Astrocyte (in vitro differentiated cells and primary cell): ENCODE data around the gene ZBTB9. TPM values are rescaled to one million over a fixed set of nuclear protein-coding genes. Genes with fewer than 3 reads are reported as not detected.

Experiments
- DNase-seq: peaks from one replicate; pipeline ENCODE4 v3.0.0-alpha.2; 2010; ENCODE audit warnings: low read depth
- FAIRE-seq: peaks from 2 replicates; lab custom pipeline; 2011; peaks lifted over from hg19 to GRCh38; lab: Jason Lieb, UNC
- H2AFZ ChIP-seq: 2 replicates; pipeline ENCODE4 v1.6.0; 2012; ENCODE audit warnings: low read depth, low read length, inconsistent platforms
- H3K27ac ChIP-seq: 2 replicates; pipeline ENCODE4 v1.5.1; 2011; ENCODE audit warnings: low read depth, low read length, inconsistent platforms
- H3K27me3 ChIP-seq: 2 replicates; pipeline ENCODE4 v1.6.0; 2011; ENCODE audit warnings: low read length, inconsistent platforms; ENCODE audit not compliant: insufficient read depth
- H3K36me3 ChIP-seq: 2 replicates; pipeline ENCODE4 v1.5.1; 2011; ENCODE audit warnings: low read length, inconsistent platforms; ENCODE audit not compliant: insufficient read depth
- H3K4me1 ChIP-seq: 2 replicates; pipeline ENCODE4 v1.5.1; 2011; ENCODE audit warnings: low read length, inconsistent platforms; ENCODE audit not compliant: insufficient read depth
- H3K4me2 ChIP-seq: 2 replicates; pipeline ENCODE4 v1.6.0; 2012; ENCODE audit warnings: low read length, inconsistent platforms
- H3K4me3 ChIP-seq: 2 replicates; pipeline ENCODE4 v1.5.1; 2011; ENCODE audit warnings: low read depth, mild to moderate bottlenecking, low read length, inconsistent platforms; ENCODE audit not compliant: insufficient read depth
- H3K79me2 ChIP-seq: 2 replicates; pipeline ENCODE4 v1.6.0; 2012; ENCODE audit warnings: mild to moderate bottlenecking, low read length, inconsistent platforms; ENCODE audit not compliant: insufficient read depth
- H3K9ac ChIP-seq: 2 replicates; pipeline ENCODE4 v1.6.0; 2012; ENCODE audit warnings: mild to moderate bottlenecking, low read length, inconsistent platforms
- H3K9me3 ChIP-seq: 2 replicates; pipeline ENCODE4 v1.5.1; 2012; ENCODE audit warnings: low read depth, mild to moderate bottlenecking, low read length, inconsistent platforms; ENCODE audit not compliant: insufficient read depth
- H4K20me1 ChIP-seq: 2 replicates; pipeline ENCODE4 v1.6.0; 2012; ENCODE audit warnings: low read length, inconsistent platforms; ENCODE audit not compliant: insufficient read depth
- H3K27ac Mint-ChIP-seq: one replicate; pipeline ENCODE4 v1.8.0; 2021; ENCODE audit warnings: mild to moderate bottlenecking, mixed read lengths; ENCODE audit not compliant: unreplicated experiment
- H3K27me3 Mint-ChIP-seq: one replicate; pipeline ENCODE4 v1.8.0; 2021; ENCODE audit warnings: low read depth, mixed read lengths; ENCODE audit not compliant: unreplicated experiment
- H3K36me3 Mint-ChIP-seq: one replicate; pipeline ENCODE4 v1.8.0; 2021; ENCODE audit warnings: low read depth, mixed read lengths; ENCODE audit not compliant: unreplicated experiment
- H3K4me1 Mint-ChIP-seq: one replicate; pipeline ENCODE4 v1.8.0; 2021; ENCODE audit warnings: low read depth, mixed read lengths; ENCODE audit not compliant: unreplicated experiment
- H3K4me3 Mint-ChIP-seq: one replicate; pipeline ENCODE4 v1.8.0; 2021; ENCODE audit warnings: mild to moderate bottlenecking, moderate library complexity, mixed read lengths; ENCODE audit not compliant: unreplicated experiment
- H3K9me3 Mint-ChIP-seq: one replicate; pipeline ENCODE4 v1.8.0; 2021; ENCODE audit warnings: mild to moderate bottlenecking, mixed read lengths; ENCODE audit not compliant: unreplicated experiment
- EZH2 ChIP-seq: IDR thresholded peaks from 2 replicates; pipeline ENCODE4 v1.6.1; 2012; ENCODE audit warnings: mild to moderate bottlenecking, low read length, inconsistent platforms; ENCODE audit not compliant: insufficient read depth
- total RNA-seq: library from RNA; stranded (reverse); gene quantifications from 2 replicates; pipeline ENCODE4 v1.2.1, GENCODE V29; 2021
- TF ChIP-seq, protein P1 (sequence below): IDR thresholded peaks from 2 replicates; pipeline ENCODE4 v1.5.1; 2011; ENCODE audit warnings: low read depth, mild to moderate bottlenecking, inconsistent platforms, low read length, moderate library complexity; ENCODE audit not compliant: insufficient read depth

Gene ZBTB9
- total RNA-seq, 1 donor from 2014 or later, result 10.4 TPM

- Mint-ChIP-seq H3K36me3 (peaks cover 43% of the 10 kb centered on the region), H3K27ac (no peak overlapping the region), H3K4me3 (no peak overlapping the region), H3K9me3 (no peaks in the 10 kb centered on the region), H3K4me1 (peaks cover 4% of the 10 kb centered on the region), H3K27me3 (no peaks in the 10 kb centered on the region)
- Histone ChIP-seq H3K9ac (no peak overlapping the region), H3K27ac (no peak overlapping the region), H3K9me3 (no peaks in the 10 kb centered on the region), H3K27me3 (no peaks in the 10 kb centered on the region), H3K4me2 (no peak overlapping the region), H2AFZ (no peak overlapping the region), H3K79me2 (no peaks in the 10 kb centered on the region), H4K20me1 (peaks cover 11% of the 10 kb centered on the region), H3K36me3 (peaks cover 6% of the 10 kb centered on the region), H3K4me1 (peaks cover 3% of the 10 kb centered on the region), H3K4me3 (no peak overlapping the region)
- no peak for FAIRE-seq
- DNase-seq, result no peak
- TF ChIP-seq EZH2, result no peak
- TF ChIP-seq, protein P1, sequence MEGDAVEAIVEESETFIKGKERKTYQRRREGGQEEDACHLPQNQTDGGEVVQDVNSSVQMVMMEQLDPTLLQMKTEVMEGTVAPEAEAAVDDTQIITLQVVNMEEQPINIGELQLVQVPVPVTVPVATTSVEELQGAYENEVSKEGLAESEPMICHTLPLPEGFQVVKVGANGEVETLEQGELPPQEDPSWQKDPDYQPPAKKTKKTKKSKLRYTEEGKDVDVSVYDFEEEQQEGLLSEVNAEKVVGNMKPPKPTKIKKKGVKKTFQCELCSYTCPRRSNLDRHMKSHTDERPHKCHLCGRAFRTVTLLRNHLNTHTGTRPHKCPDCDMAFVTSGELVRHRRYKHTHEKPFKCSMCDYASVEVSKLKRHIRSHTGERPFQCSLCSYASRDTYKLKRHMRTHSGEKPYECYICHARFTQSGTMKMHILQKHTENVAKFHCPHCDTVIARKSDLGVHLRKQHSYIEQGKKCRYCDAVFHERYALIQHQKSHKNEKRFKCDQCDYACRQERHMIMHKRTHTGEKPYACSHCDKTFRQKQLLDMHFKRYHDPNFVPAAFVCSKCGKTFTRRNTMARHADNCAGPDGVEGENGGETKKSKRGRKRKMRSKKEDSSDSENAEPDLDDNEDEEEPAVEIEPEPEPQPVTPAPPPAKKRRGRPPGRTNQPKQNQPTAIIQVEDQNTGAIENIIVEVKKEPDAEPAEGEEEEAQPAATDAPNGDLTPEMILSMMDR, result no peak
Observed at GRCh38 chr6:33443025-33443424, 11.4 kb upstream of the ZBTB9 start.

GRCh38 chr6:33443619-33444504 is 10.5 kb upstream of the ZBTB9 start:
- no peaks in the 10 kb centered on the region for H3K27me3 Mint-ChIP-seq
- no peak overlapping the region for H3K9ac ChIP-seq
- no peak overlapping the region for H3K27ac ChIP-seq
- no peak overlapping the region for H3K4me2 ChIP-seq
- no peak for TF ChIP-seq EZH2
- TF ChIP-seq, protein P1, result no peak
- peaks cover 3% of the 10 kb centered on the region for H3K4me1 ChIP-seq
- no peak overlapping the region for H3K4me3 Mint-ChIP-seq
- peaks cover 4% of the 10 kb centered on the region for H3K4me1 Mint-ChIP-seq
- H3K36me3 ChIP-seq, result peaks cover 2% of the 10 kb centered on the region
- H3K27ac Mint-ChIP-seq, result no peak overlapping the region
- FAIRE-seq (no peak), DNase-seq (no peak)
- no peaks in the 10 kb centered on the region for H3K9me3 Mint-ChIP-seq
- H3K36me3 Mint-ChIP-seq, result peaks cover 38% of the 10 kb centered on the region
- H3K27me3 ChIP-seq, result no peaks in the 10 kb centered on the region
- H4K20me1 ChIP-seq, result peaks cover 11% of the 10 kb centered on the region
- H3K9me3 ChIP-seq, result no peaks in the 10 kb centered on the region
- no peaks in the 10 kb centered on the region for H3K79me2 ChIP-seq
- no peak overlapping the region for H3K4me3 ChIP-seq
- H2AFZ ChIP-seq, result no peak overlapping the region

DNA sequence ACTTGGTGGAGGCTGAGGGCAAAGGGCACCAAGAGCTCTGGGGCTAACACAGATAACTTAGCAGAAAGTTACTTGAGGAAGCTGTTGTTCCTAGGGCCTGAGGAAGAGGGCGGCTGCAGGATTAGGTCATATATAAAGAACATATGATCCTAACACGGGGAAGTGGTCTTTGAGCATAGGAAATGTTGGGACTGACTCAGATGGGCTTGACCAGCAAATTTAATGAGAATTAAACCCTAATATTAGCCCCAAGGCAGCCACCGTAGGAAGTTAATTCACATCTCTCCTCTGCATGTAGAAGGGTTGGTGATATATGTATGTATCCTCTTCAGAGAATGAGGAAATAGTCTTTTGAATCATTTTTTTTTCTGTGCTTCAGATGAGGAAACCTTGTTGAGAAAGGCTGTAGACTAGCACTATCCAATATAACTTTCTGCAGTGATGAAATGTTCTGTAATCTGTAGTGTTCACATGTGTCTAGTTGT is 9.2 kb upstream of the ZBTB9 start:
- Histone ChIP-seq H3K9me3 (no peaks in the 10 kb centered on the region), H3K9ac (no peak overlapping the region), H4K20me1 (peaks cover 9% of the 10 kb centered on the region), H3K79me2 (no peaks in the 10 kb centered on the region), H2AFZ (no peak overlapping the region), H3K27ac (no peak overlapping the region), H3K4me2 (no peak overlapping the region), H3K4me3 (no peak overlapping the region), H3K36me3 (peaks cover 2% of the 10 kb centered on the region), H3K4me1 (no peaks in the 10 kb centered on the region), H3K27me3 (no peaks in the 10 kb centered on the region)
- TF ChIP-seq EZH2, result no peak
- TF ChIP-seq, protein P1, result no peak
- no peaks in the 10 kb centered on the region for H3K4me1 Mint-ChIP-seq
- no peaks in the 10 kb centered on the region for H3K27me3 Mint-ChIP-seq
- H3K27ac Mint-ChIP-seq, result no peak overlapping the region
- H3K36me3 Mint-ChIP-seq, result peaks cover 33% of the 10 kb centered on the region
- DNase-seq, result no peak
- no peak for FAIRE-seq
- no peak overlapping the region for H3K4me3 Mint-ChIP-seq
- H3K9me3 Mint-ChIP-seq, result no peaks in the 10 kb centered on the region
